GM18907 (cell line): Measurements from ENCODE around the gene MAPK6.
A peak's percentile ranks its signal among the peaks of the same experiment; 100 is the strongest.

Source experiments
- ATAC-seq: cut with Tn5 transposase; IDR thresholded peaks from one replicate; pipeline ENCODE4 v1.9.1; 2021; ENCODE audit warnings: mild to moderate bottlenecking, moderate library complexity; ENCODE audit not compliant: unreplicated experiment

Gene MAPK6

GRCh38 chr15:52010633-52011595, 8.1 kb upstream of the MAPK6 start:
- no peak for ATAC-seq

DNA sequence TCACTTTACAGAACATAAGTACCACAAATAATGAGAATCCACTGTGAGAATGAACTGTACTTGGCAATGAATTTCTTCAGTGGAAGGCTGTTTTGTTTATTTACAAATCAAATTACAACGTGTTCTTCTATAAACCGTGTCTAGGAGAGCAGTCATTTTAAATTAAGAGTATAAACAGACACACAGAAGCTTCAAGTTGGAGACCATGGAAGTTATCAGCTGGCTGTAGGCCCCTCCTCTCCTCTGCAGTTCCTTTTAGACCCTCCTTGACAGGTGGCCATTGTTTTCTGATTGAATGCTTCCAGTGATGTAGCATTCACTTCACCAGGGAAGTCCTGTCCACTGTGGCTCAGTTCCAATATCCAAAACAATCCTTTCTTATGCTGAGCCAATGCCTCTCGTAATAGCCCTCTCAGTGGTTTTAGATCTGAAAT, 7.3 kb upstream of the MAPK6 start:
- no peak for ATAC-seq

DNA sequence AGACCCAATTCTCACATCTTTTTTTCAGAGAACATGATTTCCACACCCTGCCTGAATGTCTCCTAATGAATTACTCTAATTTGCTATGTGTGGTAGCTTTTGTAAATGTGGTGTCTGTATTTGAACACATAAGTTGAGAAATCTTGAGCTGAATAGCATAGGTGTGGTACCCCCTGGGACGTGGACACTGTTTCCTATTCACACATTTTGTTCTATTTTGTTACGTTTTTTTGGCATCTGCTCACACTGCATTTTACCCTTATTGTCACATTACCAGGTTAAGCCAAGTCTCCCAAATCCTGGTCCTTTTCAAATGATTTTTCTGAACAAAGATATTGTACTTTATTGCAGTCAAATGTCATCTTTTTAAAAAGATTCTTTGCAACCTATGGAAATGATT, 6.8 kb upstream of the MAPK6 start:
- ATAC-seq, result no peak

- ATAC-seq, result peak; percentile 44
These were observed 5.7 kb upstream of the MAPK6 start for GRCh38 chr15:52013151-52013791.

- no peak for ATAC-seq
These were observed 4.4 kb upstream of the MAPK6 start for GRCh38 chr15:52014616-52015015.

GRCh38 chr15:52016316-52016715, 2.7 kb upstream of the MAPK6 start:
- no peak for ATAC-seq

- no peak for ATAC-seq
These were observed 775 bp upstream of the MAPK6 start for GRCh38 chr15:52018244-52018643.

GRCh38 chr15:52019394-52020220, 588 bp downstream of the MAPK6 start:
- peak; percentile 58 for ATAC-seq

DNA sequence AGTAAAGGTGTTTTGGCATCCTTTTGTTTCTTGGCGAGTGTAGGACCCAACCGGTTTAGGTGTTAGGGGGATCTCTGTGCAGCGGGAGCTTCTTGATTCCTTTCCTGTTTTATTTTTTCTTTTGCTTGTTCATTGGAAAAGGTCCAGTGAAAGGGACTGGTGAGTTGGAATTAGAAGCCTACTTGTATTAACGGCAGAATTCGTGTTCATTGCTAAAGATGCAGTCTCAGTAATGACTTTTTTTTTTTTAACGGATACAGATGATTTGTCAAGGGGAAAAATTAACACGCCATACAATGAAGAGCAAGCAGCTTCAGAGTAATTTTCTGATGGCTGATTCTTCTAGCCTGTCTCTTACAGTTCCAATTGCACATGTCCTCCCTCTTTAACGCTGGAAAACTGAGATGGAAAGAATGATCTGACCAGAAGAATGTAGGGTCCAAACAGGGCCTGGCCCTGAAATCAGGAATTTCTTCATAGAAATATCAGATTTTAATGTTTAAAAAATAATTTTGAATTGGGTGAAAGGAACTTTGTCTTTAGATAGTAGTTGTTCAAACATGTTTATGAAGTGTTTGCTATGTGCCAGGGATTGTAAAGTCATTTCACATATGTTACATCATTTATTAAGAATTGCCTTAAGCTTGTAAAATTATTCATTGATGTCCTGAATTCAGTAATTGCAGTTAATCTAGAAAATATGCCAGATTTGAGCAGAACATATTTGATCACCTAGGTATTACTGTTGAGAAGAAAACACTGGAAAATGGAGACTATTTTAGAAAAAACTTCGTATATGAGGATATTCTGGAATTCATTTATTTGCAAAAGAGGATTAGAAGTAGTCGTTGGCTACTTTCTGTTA, 1.4 kb downstream of the MAPK6 start:
- peak; percentile 0 for ATAC-seq

- peak; percentile 22 for ATAC-seq
These were observed 2.2 kb downstream of the MAPK6 start for GRCh38 chr15:52021128-52021671.

- ATAC-seq, result no peak
These were observed 3.0 kb downstream of the MAPK6 start for GRCh38 chr15:52021892-52022540.

DNA sequence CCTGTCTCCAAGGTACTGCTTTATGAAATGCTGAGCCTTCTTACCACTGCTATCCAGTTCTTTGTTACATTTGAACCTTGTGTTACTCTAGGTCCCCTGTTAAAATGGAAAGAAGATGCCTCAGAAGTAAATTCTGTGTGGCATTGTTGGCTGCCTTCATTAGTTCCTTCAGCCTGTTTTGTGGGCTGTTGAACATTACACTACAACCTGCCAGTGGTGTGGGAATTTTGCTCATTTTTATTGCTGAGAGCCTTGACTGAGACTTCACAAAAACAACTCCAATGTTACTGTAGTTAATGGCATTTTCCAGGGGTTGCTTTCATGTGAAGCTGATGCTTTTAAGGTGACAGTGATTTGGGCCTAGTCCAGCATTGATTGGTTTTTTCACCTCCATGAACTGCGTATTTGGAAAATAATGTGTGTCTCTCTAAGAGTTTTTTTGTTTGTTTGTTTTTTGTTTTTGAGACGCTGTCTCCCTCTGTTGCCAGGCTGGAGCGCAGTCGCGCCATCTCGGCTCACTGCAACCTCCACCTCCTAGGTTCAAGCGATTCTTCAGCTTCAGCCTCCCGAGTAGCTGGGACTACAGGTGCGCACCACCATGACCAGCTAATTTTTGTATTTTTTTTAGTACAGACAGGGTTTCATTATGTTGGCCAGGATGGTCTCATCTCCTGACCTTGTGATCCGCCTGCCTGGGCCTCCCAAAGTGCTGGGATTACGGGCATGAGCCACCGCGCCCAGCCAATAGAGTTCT, 4.3 kb downstream of the MAPK6 start:
- no peak for ATAC-seq

GRCh38 chr15:52028431-52029093, 9.5 kb downstream of the MAPK6 start:
- no peak for ATAC-seq

- no peak for ATAC-seq
These were observed 11.0 kb downstream of the MAPK6 start for GRCh38 chr15:52030010-52030409.

DNA sequence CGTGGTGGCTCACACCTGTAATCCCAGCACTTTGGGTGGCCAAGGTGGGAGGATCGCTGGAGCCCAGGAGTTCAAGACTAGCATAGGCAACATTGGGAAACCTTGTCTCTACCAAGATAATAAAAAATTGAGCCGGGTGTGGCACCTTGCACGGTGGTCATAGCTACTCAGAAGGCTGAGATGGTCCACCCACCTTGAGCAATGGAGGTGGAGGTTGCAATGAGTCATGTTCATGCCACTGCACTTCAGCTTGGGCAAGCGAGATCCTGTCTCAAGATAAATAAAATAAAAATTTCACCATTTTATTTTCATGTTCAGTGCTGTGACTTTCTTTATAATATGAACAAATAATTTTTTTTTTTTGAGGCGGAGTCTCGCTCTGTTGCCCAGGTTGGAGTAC, 12.5 kb downstream of the MAPK6 start:
- no peak for ATAC-seq

- no peak for ATAC-seq
These were observed 19.0 kb downstream of the MAPK6 start for GRCh38 chr15:52037889-52038505.

DNA sequence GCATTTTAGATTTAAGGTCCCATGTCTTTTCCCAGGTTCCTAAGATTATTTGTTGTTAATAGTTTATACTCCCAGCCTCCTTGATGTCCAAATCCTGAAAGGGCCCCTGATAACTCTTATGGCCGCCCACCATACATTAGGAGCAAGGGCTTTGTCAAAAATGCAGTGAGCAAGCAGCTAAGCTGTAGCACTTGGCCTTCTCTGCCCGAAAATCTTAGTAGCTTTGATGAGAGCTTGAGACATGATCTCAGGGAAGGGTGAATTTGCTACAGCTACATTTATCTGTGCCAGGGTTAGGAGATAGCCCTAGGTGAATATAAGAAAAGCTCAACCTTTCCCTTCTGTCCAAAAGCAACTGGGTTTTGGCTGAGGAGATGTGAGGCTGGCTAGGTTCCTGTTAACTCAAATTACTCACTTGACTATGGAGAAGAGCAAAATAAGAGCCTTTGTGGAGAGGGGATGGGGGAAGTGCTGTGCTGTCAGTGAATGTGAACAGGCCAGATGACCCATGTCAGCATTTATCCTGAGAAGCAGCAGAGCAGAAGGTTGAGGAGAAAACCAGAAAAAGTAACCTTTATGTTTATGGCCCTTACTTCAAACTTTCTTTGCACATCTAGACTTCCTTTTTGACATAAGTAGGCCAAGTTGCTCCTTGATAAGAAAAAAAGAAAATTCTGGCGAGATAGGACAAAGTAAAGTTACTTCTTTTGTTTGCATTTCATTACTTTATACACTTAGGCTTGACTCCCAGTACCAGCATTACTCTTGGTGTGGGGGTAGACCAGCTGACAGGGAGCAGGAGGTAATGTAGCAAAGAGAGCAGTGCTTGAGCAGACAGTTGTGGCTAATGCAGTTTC, 21.1 kb downstream of the MAPK6 start:
- ATAC-seq, result no peak
